ENCODE data around the gene ZNF853.
A peak's percentile ranks its signal among the peaks of the same experiment; 100 is the strongest.
"Not testable (repeated sequence)": the region's sequence is repeated elsewhere in the genome, so short reads cannot be mapped to it uniquely, and the experiment has no call there.

ZNF853 gene

DNA sequence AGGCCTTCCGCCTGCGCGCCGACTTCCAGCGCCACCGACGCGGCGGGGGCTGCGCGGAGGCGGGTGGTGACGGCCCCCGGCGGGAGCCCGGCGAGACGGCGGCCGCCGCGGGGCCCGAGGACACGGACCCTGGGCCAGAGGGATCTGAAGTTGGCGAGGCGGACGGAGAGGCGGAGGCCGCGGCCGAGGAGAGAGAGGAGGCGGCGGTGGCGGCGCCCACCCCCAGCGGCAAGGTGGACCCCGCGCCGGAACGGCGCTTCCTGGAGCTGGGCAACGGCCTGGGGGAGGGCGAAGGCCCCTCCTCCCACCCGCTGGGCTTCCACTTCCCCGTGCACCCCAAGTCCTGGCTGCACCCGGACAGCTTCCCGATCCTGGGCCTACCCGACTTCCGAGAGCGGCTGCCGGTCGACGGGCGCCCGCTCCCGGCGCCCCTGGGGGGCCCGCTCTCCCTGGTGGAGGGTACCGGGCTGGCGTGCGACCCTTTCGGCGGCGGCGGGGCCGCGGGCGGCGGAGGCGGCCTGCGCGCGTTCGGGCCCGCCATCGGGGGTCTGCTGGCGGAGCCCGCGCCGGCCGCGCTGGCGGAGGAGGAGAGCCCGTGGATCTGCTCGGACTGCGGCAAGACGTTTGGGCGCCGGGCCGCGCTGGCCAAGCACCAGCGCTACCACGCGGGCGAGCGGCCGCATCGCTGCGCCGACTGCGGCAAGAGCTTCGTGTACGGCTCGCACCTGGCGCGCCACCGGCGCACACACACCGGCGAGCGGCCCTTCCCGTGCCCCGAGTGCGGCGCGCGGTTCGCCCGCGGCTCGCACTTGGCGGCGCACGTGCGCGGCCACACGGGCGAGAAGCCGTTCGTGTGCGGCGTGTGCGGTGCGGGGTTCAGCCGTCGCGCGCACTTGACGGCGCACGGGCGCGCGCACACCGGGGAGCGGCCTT lies 37.9 kb downstream of the ZNF853 start:
- peak; percentile 24 for DNase-seq

DNA sequence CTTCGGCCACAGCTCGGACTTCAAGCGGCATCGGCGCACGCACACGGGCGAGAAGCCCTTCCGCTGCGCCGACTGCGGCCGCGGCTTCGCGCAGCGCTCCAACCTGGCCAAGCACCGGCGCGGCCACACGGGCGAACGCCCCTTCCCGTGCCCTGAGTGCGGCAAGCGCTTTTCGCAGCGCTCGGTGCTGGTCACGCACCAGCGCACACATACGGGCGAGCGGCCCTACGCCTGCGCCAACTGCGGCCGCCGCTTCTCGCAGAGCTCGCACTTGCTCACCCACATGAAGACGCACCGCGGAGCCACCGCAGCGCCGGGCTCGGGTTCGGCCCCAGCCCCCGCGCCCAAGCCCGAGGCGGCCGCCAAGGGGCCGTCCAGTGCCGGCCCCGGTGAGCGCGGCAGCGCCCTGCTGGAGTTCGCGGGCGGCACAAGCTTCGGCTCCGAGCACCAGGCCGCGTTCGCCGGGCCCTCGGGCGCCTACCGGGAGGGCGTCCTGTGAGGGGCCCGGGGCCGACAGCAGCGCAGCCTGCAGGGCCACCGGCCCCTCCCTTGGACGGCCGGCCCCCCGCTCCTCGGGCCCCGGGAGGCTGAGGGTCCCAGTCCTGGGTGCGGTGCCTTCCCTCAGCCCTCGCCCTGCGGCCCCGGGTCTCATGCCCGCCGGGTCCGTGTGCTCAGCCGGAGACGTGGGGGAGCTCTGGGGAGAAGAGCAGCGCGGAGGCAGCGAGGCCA lies 38.9 kb downstream of the ZNF853 start:
- DNase-seq: peak; percentile 23

GRCh38 chr7:6654842-6655610 lies 39.6 kb downstream of the ZNF853 start:
- DNase-seq: peak; percentile 25

- DNase-seq: peak; percentile 21
Measured at GRCh38 chr7:6655636-6656385, 40.4 kb downstream of the ZNF853 start.

GRCh38 chr7:6656413-6656812 lies 41.0 kb downstream of the ZNF853 start:
- DNase-seq: peak; percentile 22

- DNase-seq: no peak
Measured at GRCh38 chr7:6658618-6659345, 43.4 kb downstream of the ZNF853 start.

GRCh38 chr7:6670851-6671250 lies 55.4 kb downstream of the ZNF853 start:
- not testable (repeated sequence) for DNase-seq

Measured in activated CD4-positive, CD25-positive, alpha-beta regulatory T cell treated with anti-CD3 and anti-CD28 coated beads, Interleukin-2, amount 50 U/mL, for 72 hours (primary cell).